Measurements from ENCODE around the gene FRMPD4. TPM values are rescaled to one million over a fixed set of nuclear protein-coding genes. Genes with fewer than 3 reads are reported as not detected.

The FRMPD4 gene
- total and polyA plus RNA-seq, 2 of the 13 experiments (the other 11 are each of a cell fraction or from before 2014, with no cell fraction given), result not detected

GRCh38 chrX:12118134-12118533 is 20.1 kb upstream of the FRMPD4 start:
- H3K79me2 ChIP-seq (ENCODE audit: insufficient read depth, low read length), result no peaks in the 10 kb centered on the region
- no peak for FAIRE-seq
- WGBS (ENCODE audit: low lambda C conversion rate), result 0% methylated on average over 3 of the region's 3 CpGs
- no peaks in the 10 kb centered on the region for H3K4me1 ChIP-seq (ENCODE audit: insufficient read depth, low read length)
- no peak for ATAC-seq
- H2AFZ ChIP-seq (ENCODE audit: low read length), result no peak overlapping the region
- no peak overlapping the region for H3K9ac ChIP-seq (ENCODE audit: insufficient read depth, low read depth, low read length)
- intact Hi-C loops (cut with micrococcal nuclease; ENCODE audit: unreplicated experiment), result no loop called here
- H3K27ac ChIP-seq (ENCODE audit: extremely low read length, insufficient read depth, low read length), result no peak overlapping the region
- ChIA-PET POLR2A (no interaction called here), CTCF (ENCODE audit: low intra/inter-chr PET ratio, low total read pairs) (no interaction called here)
- TF ChIP-seq, protein P1, sequence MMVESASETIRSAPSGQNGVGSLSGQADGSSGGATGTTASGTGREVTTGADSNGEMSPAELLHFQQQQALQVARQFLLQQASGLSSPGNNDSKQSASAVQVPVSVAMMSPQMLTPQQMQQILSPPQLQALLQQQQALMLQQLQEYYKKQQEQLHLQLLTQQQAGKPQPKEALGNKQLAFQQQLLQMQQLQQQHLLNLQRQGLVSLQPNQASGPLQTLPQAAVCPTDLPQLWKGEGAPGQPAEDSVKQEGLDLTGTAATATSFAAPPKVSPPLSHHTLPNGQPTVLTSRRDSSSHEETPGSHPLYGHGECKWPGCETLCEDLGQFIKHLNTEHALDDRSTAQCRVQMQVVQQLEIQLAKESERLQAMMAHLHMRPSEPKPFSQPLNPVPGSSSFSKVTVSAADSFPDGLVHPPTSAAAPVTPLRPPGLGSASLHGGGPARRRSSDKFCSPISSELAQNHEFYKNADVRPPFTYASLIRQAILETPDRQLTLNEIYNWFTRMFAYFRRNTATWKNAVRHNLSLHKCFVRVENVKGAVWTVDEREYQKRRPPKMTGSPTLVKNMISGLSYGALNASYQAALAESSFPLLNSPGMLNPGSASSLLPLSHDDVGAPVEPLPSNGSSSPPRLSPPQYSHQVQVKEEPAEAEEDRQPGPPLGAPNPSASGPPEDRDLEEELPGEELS (CRISPR knock-in tag; IDR thresholded peaks at IDR 0.05), result no peak
- no peak for TF ChIP-seq ZNF792 (CRISPR knock-in tag; IDR thresholded peaks at IDR 0.05)
- TF ChIP-seq ZNF354B (CRISPR knock-in tag; IDR thresholded peaks at IDR 0.05), result no peak
- no peak for TF ChIP-seq SRY (CRISPR knock-in tag; IDR thresholded peaks at IDR 0.05)
- no peak for TF ChIP-seq ZNF788 (CRISPR knock-in tag; IDR thresholded peaks at IDR 0.05; ENCODE audit: borderline replicate concordance)
- no peak for TF ChIP-seq ZNF317 (CRISPR knock-in tag; IDR thresholded peaks at IDR 0.05)
- no peak for TF ChIP-seq ZNF761 (CRISPR knock-in tag; conservative IDR thresholded peaks at IDR 0.05)
- no peak for TF ChIP-seq ETV6 (CRISPR knock-in tag; conservative IDR thresholded peaks at IDR 0.05)
- no peak for TF ChIP-seq ZNF33A (CRISPR knock-in tag; IDR thresholded peaks at IDR 0.05; ENCODE audit: borderline replicate concordance)
- TF ChIP-seq ZNF235 (CRISPR knock-in tag; IDR thresholded peaks at IDR 0.05; ENCODE audit: borderline replicate concordance), result no peak
- TF ChIP-seq ZNF232 (CRISPR knock-in tag; IDR thresholded peaks at IDR 0.05; ENCODE audit: borderline replicate concordance), result no peak
- no peak for TF ChIP-seq PAX8 (CRISPR knock-in tag; IDR thresholded peaks at IDR 0.05; ENCODE audit: borderline replicate concordance)
- no peak for TF ChIP-seq MXI1 (IDR thresholded peaks at IDR 0.05; ENCODE audit: borderline replicate concordance, low read depth, low read length)
- no peak for TF ChIP-seq ZNF7 (CRISPR knock-in tag; IDR thresholded peaks at IDR 0.05)
- no peak for TF ChIP-seq RBM39 (IDR thresholded peaks at IDR 0.05; ENCODE audit: low read depth, low read length, poor library complexity, severe bottlenecking)
- no peak for TF ChIP-seq TRIM24 (CRISPR knock-in tag; IDR thresholded peaks at IDR 0.05)
- no peak for DNase-seq (ENCODE audit: low spot score)
- H3K36me3 ChIP-seq (replicated peaks in 1 of 2; ENCODE audit: control insufficient read depth in 1 of 2, insufficient read depth in 2 of 2, low read length in 2 of 2), result no peaks in the 10 kb centered on the region
- no peak overlapping the region for H3K4me3 ChIP-seq (replicated peaks in 1 of 3; ENCODE audit: insufficient read depth in 1 of 3, low read depth in 2 of 3, low read length in 3 of 3)
- H3K27me3 ChIP-seq (ENCODE audit: control insufficient read depth in 1 of 2, insufficient read depth in 2 of 2, low read length in 2 of 2), result no peaks in the 10 kb centered on the region
- no peaks in the 10 kb centered on the region for H4K20me1 ChIP-seq (ENCODE audit: insufficient read depth, low read length)
- no peaks in the 10 kb centered on the region for H3K9me3 ChIP-seq (ENCODE audit: low read length)
- BruUV-seq (replicated peaks), result no TSS peak
- in situ Hi-C loops (cut with HindIII; ENCODE audit: extremely low pct_ligation_motif_present, low pct_unique_long_range_greater_than_20kb), result no loop called here
- H3K4me2 ChIP-seq (ENCODE audit: low read depth, low read length), result no peak overlapping the region

Data from HepG2 (cell line).